ENCODE measurements around the gene TINAGL1. TPM values are rescaled to one million over a fixed set of nuclear protein-coding genes. Genes with fewer than 3 reads are reported as not detected.

The TINAGL1 gene
- total and polyA plus RNA-seq, 2 of the 13 experiments (the other 11 are each of a cell fraction or from before 2014, with no cell fraction given): 24.7 to 76.8 TPM

GRCh38 chr1:31587720-31588423 lies 11.6 kb downstream of the TINAGL1 start (continued):
- TF ChIP-seq HIC2 (CRISPR knock-in tag; IDR thresholded peaks at IDR 0.05; ENCODE audit: low read depth): peak; percentile 95
- no peak for TF ChIP-seq ZNF484 (CRISPR knock-in tag; IDR thresholded peaks at IDR 0.05; ENCODE audit: borderline replicate concordance, low read depth)
- no peak for TF ChIP-seq JARID2 (CRISPR knock-in tag; IDR thresholded peaks at IDR 0.05; ENCODE audit: insufficient replicate concordance)
- no peak for TF ChIP-seq RBM39 (IDR thresholded peaks at IDR 0.05; ENCODE audit: low read depth, low read length, poor library complexity, severe bottlenecking)
- TF ChIP-seq MED13 (CRISPR knock-in tag; IDR thresholded peaks at IDR 0.05): no peak
- no peak for TF ChIP-seq ZNF446 (CRISPR knock-in tag; IDR thresholded peaks at IDR 0.05)
- 0 out of 4 replicates have a peak, but pooled peaks of 1 of the 2 experiments have one; percentile 16 for TF ChIP-seq POLR2A (IDR thresholded peaks at IDR 0.05; ENCODE audit: insufficient read depth in 1 of 2, low read depth in 2 of 2, low read length in 2 of 2)
- peak; percentile 52 for TF ChIP-seq FOSL2 (CRISPR knock-in tag; IDR thresholded peaks at IDR 0.05)
- no peak for TF ChIP-seq ZNF33B (CRISPR knock-in tag; IDR thresholded peaks at IDR 0.05)
- no peak for TF ChIP-seq TBX3 (IDR thresholded peaks at IDR 0.05; ENCODE audit: borderline replicate concordance)
- TF ChIP-seq NR0B2 (CRISPR knock-in tag; IDR thresholded peaks at IDR 0.05): no peak

All from HepG2 (cell line).